ENCODE data around the gene KRT74.

Gene KRT74

GRCh38 chr12:52523824-52524223 is 49.8 kb downstream of the KRT74 start:
- no peak for FAIRE-seq

GRCh38 chr12:52522346-52523011 is 51.2 kb downstream of the KRT74 start:
- DNase-seq (ENCODE audit: insufficient read length, low spot score): no peak

More at GRCh38 chr12:52523824-52524223, 49.8 kb downstream of the KRT74 start:
- no peak for DNase-seq (ENCODE audit: insufficient read length, low spot score)

DNA sequence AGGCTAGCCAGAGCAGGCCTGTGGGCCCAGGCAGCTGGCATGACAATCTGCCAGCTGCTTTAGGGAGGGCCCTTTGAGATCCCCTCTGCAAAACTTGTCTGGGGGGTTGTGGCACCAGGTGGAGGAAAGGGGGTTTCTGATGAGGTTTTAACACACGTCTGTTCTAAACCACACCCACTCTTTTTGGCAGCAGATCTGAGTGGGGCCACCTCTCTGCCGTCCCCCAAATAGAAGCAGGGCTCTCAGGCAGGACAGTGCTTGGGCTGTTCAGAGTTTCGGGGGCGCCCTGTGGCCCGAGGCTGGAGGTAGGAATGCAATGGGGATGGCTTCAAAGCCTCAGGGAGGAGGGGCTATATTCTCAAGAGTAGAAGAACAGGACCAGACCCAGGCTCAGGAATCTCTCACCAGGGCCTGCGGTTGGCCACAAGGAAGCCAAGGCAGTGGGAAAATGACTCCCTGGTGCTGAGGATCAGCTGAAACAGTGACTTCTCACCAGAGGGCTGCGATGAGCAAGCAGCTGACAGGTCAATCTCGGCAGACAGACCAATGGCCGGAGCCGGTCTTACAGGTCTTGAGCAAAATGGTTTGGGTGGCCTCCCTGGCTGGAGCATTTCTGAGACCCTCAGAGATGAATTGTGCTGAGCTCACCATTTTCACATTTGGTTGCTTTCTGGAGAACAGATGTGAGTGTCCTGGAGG is 51.9 kb downstream of the KRT74 start:
- no peak for DNase-seq (ENCODE audit: insufficient read length, low spot score)
- no peak for FAIRE-seq

More at GRCh38 chr12:52522346-52523011, 51.2 kb downstream of the KRT74 start:
- FAIRE-seq: no peak

DNA sequence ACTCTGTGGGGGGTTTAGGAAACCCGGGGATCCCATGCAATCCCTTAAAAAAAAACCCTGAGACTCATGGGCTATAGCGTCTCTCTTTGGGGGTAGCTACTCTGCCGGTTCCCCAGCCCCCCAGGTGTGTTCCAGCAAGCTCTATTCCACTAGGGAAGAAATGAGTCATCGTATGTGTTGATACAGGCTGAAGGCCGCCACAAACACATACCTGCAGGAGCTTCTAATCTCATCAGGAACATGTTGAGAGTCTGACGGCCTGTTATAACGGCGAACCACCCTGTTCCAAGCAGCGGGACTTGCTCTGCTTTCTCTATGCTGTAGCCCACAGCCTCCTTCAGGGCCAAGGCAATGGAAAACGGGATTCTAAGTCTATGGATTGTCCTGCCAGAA is 52.5 kb downstream of the KRT74 start:
- no peak for FAIRE-seq
- DNase-seq (ENCODE audit: insufficient read length, low spot score): no peak

DNA sequence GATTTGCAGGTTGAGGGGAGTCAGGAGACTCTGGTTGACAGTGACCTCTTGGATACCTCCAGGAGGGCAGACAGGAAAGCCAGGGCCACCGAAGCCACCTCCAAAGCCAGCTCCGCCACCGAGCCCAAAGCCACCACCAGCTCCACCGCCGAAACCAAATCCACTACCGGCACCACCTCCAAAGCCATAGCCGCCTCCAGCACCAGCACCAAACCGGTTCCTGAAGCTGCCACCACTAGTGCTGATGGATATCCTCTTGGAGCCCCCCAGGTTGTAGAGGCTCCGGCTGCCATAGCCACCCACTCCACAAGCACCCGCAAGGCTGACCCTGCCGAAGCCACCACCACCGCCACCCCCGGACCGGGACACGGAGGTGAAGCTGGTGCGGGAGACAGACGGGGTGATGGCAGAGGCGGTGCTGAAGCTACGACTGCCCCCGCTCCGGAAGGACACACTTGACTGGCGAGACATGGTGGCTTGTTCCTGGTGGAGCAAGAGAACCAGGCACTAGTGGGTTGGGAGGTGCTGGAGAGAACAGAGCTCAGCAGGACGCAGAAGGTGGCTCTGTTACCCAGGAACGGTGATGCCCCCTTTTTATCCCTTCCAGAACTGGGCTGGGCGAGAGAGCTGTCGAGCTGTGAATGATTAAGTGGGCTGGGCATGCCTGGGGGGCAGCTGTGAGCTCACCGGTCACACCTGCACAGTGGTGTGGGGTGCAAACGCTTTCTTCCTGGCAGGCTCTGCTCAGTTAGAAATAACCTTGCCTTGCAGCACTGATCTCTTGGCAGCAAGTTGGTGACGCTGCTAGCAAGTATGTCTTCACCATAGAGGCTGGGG is 53.6 kb downstream of the KRT74 start, which contains the start of gene KRT5:
Gene KRT5 (minus strand): TSS at position 569 of the 837 bp plus-strand sequence. CDS start 98 bp downstream, at position 471.
- FAIRE-seq: no peak
- DNase-seq (ENCODE audit: insufficient read length, low spot score): no peak

- DNase-seq (ENCODE audit: insufficient read length, low spot score) (no peak), FAIRE-seq (no peak)
Measured at GRCh38 chr12:52519387-52519703, 54.3 kb downstream of the KRT74 start.

- FAIRE-seq (no peak), DNase-seq (ENCODE audit: insufficient read length, low spot score) (no peak)
Measured at GRCh38 chr12:52518574-52519386, 54.9 kb downstream of the KRT74 start.

- FAIRE-seq (no peak), DNase-seq (ENCODE audit: insufficient read length, low spot score) (no peak)
Measured at GRCh38 chr12:52517888-52518287, 55.8 kb downstream of the KRT74 start.

DNA sequence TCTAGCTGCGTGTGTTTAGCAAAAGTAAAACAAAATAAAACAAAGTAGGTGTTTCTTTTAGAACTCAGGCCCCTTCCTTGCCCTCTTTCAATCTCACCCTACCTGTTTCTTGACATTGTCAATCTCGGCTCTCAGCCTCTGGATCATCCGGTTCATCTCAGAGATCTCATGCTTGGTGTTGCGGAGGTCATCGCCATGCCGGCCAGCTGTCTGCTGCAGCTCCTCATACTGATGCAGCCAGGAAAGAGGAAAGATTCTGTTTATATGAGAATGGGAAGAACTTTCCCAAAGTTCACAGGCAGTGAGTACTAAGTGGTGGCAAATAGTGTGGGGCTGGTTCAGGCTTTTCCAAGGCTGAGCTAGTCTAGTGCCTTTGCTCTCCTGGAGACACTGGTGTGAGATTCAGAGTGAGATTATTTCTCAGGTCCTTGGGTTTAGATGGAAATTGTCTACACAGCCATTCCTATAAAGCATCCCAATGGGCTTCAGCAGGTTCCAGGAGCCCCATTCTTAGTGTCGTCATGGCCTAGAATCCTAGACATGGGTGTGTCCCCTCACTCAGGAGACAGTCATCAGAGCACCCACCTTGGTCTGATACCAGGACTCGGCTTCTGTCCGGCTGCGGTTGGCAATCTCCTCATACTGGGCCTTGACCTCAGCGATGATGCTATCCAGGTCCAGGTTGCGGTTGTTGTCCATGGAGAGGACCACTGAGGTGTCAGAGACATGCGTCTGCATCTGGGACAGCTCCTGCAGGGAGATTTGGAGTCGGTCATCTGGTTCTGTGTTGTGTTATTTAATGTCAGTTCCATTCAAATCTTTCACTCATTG is 56.4 kb downstream of the KRT74 start:
- FAIRE-seq: no peak
- no peak for DNase-seq (ENCODE audit: insufficient read length, low spot score)

DNA sequence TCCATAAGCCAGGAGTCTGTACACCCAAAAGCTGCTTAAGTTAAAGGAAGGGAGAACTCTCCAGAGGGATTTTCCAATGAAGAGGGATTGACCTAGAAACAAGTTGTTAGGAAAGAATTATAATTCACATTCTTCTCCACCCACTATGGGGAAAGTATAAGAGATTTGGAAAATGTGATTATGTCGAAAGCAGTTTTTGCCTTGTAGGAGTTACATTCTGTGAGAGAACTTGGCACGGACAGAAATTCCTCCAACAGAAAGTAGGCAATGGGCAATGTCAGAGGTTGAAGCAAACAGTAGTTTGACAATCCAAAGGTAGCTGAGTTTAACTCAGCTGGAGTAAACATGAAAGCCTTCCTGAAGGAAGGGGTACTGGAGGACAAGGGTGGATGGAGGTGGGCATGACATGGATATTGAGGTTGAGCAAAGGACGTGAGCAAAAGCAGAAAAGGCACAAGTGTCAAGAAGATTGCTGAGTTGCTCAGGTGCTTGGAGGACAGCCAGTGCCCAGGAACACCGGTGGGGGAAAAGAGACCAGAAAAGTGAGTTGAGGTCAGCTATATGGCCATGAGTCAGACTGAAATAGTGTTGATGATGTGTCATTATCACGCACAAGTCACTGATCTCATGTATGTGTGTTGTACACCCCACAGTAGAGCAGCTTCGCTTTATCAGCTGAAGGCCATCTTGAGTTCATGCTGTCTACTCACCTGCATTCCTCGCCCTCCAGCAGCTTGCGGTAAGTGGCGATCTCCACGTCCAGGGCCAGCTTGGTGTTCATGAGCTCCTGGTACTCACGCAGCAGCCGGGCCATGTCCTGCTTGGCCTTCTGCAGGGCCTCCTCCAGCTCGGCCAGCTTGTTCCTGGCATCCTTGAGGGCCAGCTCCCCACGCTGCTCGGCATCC is 57.5 kb downstream of the KRT74 start:
- FAIRE-seq (no peak), DNase-seq (ENCODE audit: insufficient read length, low spot score) (no peak)

Data from GM19239 (cell line).